WTC11 (cell line): ENCODE data around the gene TMX4. TPM values are rescaled to one million over a fixed set of nuclear protein-coding genes. Genes with fewer than 3 reads are reported as not detected.

Experiments used
- ATAC-seq: fragments of 200-7000 bp; cut with Tn5 transposase; 2 replicates; pipeline ENCODE4 v1.10.0; 2021; ENCODE audit warnings: mild to moderate bottlenecking, moderate library complexity
- CTCF ChIA-PET: fragments of 300-600 bp; sonication (Branson Sonifier 250); formaldehyde crosslinking; loops from one replicate; lab custom pipeline; 2021; ENCODE audit warnings: antibody characterized with exemption; lab: Charles Lee
- POLR2A ChIA-PET: fragments of 350-600 bp; sonication (Branson Sonifier 250); formaldehyde crosslinking; loops from one replicate; lab custom pipeline; 2021; ENCODE audit warnings: antibody characterized with exemption; lab: Charles Lee
- DNase-seq: peaks from one replicate; pipeline ENCODE4 v3.0.0; 2021; ENCODE audit warnings: low spot score
- H3K27ac Mint-ChIP-seq: 2 replicates; pipeline ENCODE4 v1.8.0; 2021; ENCODE audit warnings: mixed read lengths
- H3K27me3 Mint-ChIP-seq: 2 replicates; pipeline ENCODE4 v1.8.0; 2021; ENCODE audit warnings: low read depth, mild to moderate bottlenecking, moderate library complexity, mixed read lengths
- H3K36me3 Mint-ChIP-seq: 2 replicates; pipeline ENCODE4 v1.8.0; 2021; ENCODE audit warnings: mixed read lengths
- H3K4me1 Mint-ChIP-seq: 2 replicates; pipeline ENCODE4 v1.8.0; 2022; ENCODE audit warnings: mixed read lengths
- H3K4me3 Mint-ChIP-seq: 2 replicates; pipeline ENCODE4 v1.8.0; 2021; ENCODE audit warnings: mild to moderate bottlenecking, moderate library complexity, mixed read lengths
- H3K9me3 Mint-ChIP-seq: 2 replicates; pipeline ENCODE4 v1.8.0; 2021; ENCODE audit warnings: mixed read lengths
- ATF1 ChIP-seq: sonication (generic); formaldehyde crosslinking; IDR thresholded peaks from 2 replicates; pipeline ENCODE4 v1.8.1; 2023; ENCODE audit warnings: mild to moderate bottlenecking, moderate library complexity, missing genetic modification reagents
- CREM ChIP-seq: sonication (generic); formaldehyde crosslinking; IDR thresholded peaks from 2 replicates; pipeline ENCODE4 v1.8.1; 2022; ENCODE audit warnings: mild to moderate bottlenecking, missing genetic modification reagents, moderate library complexity
- GABPB1 ChIP-seq: sonication (generic); formaldehyde crosslinking; IDR thresholded peaks from 2 replicates; pipeline ENCODE4 v1.8.1; 2023; ENCODE audit warnings: mild to moderate bottlenecking, missing genetic modification reagents
- OVOL2 ChIP-seq: fragments of 250-450 bp; sonication (Bioruptor Pico); IDR thresholded peaks from 2 replicates; pipeline ENCODE4 v1.9.0; 2021; ENCODE audit warnings: mild to moderate bottlenecking, borderline replicate concordance
- SMAD3 ChIP-seq: sonication (generic); formaldehyde crosslinking; IDR thresholded peaks from 2 replicates; pipeline ENCODE4 v1.8.0; 2022; ENCODE audit warnings: missing genetic modification reagents, mild to moderate bottlenecking, borderline replicate concordance
- SMAD4 ChIP-seq: sonication (generic); formaldehyde crosslinking; IDR thresholded peaks from 2 replicates; pipeline ENCODE4 v1.8.0; 2022; ENCODE audit warnings: mild to moderate bottlenecking, missing genetic modification reagents
- SP1 ChIP-seq: sonication (generic); formaldehyde crosslinking; conservative IDR thresholded peaks from 2 replicates; pipeline ENCODE4 v1.8.1; 2022; ENCODE audit warnings: missing genetic modification reagents
- ZNF121 ChIP-seq: sonication (generic); formaldehyde crosslinking; IDR thresholded peaks from 2 replicates; pipeline ENCODE4 v1.8.0; 2023; ENCODE audit warnings: missing genetic modification reagents
- ZNF232 ChIP-seq: sonication (generic); formaldehyde crosslinking; IDR thresholded peaks from 2 replicates; pipeline ENCODE4 v1.8.0; 2022; ENCODE audit warnings: mild to moderate bottlenecking, missing genetic modification reagents
- ZNF423 ChIP-seq: fragments of 250-450 bp; sonication (Bioruptor Pico); IDR thresholded peaks from 2 replicates; pipeline ENCODE4 v2.1.2; 2022; ENCODE audit warnings: mild to moderate bottlenecking, moderate library complexity
- total RNA-seq: library from RNA; stranded (reverse); gene quantifications from 3 replicates; pipeline ENCODE4 v1.2.3, GENCODE V29; 2021
- TF ChIP-seq, protein P1 (sequence below): fragments of 200-600 bp; IDR thresholded peaks from 2 replicates; pipeline ENCODE4 v1.8.0; 2022; ENCODE audit warnings: antibody characterized with exemption
- TF ChIP-seq, protein P2 (sequence below): fragments of 250-450 bp; sonication (Bioruptor Pico); IDR thresholded peaks from 2 replicates; pipeline ENCODE4 v1.9.0; 2021; ENCODE audit warnings: moderate library complexity, mild to moderate bottlenecking, inconsistent platforms, borderline replicate concordance
- TF ChIP-seq, protein P3 (sequence below): sonication (generic); formaldehyde crosslinking; IDR thresholded peaks from 2 replicates; pipeline ENCODE4 v1.8.0; 2022; ENCODE audit warnings: mild to moderate bottlenecking, missing genetic modification reagents
- TF ChIP-seq, protein P4 (sequence below): sonication (generic); formaldehyde crosslinking; conservative IDR thresholded peaks from 2 replicates; pipeline ENCODE4 v1.8.1; 2022; ENCODE audit warnings: mild to moderate bottlenecking, missing genetic modification reagents
- TF ChIP-seq, protein P5 (sequence below): sonication (generic); formaldehyde crosslinking; IDR thresholded peaks from 2 replicates; pipeline ENCODE4 v1.8.1; 2023; ENCODE audit warnings: mild to moderate bottlenecking, moderate library complexity, missing genetic modification reagents
- TF ChIP-seq, protein P6 (sequence below): sonication (generic); formaldehyde crosslinking; IDR thresholded peaks from 2 replicates; pipeline ENCODE4 v1.8.1; 2022; ENCODE audit warnings: missing genetic modification reagents, borderline replicate concordance
- TF ChIP-seq, protein P7 (sequence below): fragments of 250-450 bp; sonication (Bioruptor Pico); IDR thresholded peaks from 2 replicates; pipeline ENCODE4 v1.9.0; 2021; ENCODE audit warnings: mild to moderate bottlenecking

The TMX4 gene
- total RNA-seq, 1 experiment from 2014 or later, result 9.8 TPM

DNA sequence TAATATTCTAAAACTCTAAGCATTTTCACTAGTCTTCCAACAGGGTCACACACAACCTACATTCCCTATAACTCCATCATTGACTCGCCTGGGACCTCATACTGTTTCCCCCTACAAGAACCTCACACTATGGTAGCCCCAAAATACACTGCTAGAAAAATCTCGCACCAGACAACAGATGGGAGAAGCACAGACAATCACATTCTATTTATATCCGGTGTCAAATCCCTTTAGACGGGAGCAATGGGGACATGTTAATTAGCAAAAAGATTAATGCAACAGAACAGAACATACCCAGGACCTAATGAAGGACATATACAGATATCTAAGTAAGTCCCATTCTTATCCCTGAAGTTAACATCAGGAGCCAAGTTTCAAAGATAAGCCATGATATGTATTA is 33.6 kb downstream of the TMX4 start:
- Mint-ChIP-seq H3K4me1 (peaks cover 16% of the 10 kb centered on the region), H3K9me3 (no peaks in the 10 kb centered on the region)
- CTCF ChIA-PET, result no interaction called here
- no peak for TF ChIP-seq CREM
- no peak for TF ChIP-seq SP1 (CRISPR knock-in tag)
- TF ChIP-seq, all 79 proteins: peak for 0
- H3K27ac Mint-ChIP-seq, result no peak overlapping the region
- DNase-seq (no peak), ATAC-seq (no peak)
- POLR2A ChIA-PET, result no interaction called here
- H3K36me3 Mint-ChIP-seq, result no peaks in the 10 kb centered on the region
- no peak overlapping the region for H3K4me3 Mint-ChIP-seq
- H3K27me3 Mint-ChIP-seq, result peaks cover 34% of the 10 kb centered on the region

DNA sequence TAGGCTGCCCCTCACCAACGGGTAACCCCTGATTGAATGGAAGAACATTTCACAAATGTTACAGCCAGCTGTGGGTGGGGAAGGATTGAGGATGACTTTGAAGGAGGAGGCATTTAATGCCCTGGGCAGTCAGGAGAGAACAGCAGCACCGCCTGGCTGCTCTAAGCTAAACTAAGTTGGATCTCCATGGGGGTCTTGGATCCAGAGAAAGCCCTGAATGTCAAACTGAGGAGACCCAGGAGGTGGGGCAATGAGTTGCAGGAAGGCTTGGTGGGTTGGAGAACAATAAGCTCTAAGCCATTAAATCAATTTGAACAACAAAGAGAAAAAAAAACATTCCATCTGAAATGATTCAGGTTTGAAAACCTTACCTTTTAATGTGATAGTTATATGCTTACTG is 35.4 kb downstream of the TMX4 start:
- CTCF ChIA-PET, result interaction anchor here (0.7 to 3.4 kb wide), 8 partner anchors 16 to 737 kb away, joined by 3 to 25 read pairs (median 3); partner anchors contain the start of genes PLCB1 and TMX4
- DNase-seq, result peak; percentile 53
- no peaks in the 10 kb centered on the region for H3K36me3 Mint-ChIP-seq

DNA sequence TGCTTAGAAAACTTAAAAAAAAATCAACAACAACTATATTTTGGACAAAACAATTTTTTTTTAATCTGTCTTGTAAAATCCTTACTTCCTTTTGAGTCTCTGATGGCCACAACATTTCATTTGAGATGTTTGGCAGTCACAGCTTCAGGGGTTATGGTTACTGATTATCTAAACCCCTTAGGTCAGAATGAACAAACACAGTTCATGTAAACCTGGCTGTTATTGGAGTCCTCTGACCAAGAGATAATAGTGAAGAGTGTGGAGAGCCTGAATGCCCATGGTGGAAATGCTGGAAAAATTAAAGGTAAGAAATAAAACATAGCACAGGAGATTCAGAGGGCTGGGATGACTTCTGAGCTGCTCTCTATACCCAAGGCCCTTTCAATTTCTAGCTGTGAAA is 38.2 kb downstream of the TMX4 start:
- Mint-ChIP-seq H3K4me3 (no peak overlapping the region), H3K36me3 (no peaks in the 10 kb centered on the region)
- CTCF ChIA-PET, result interaction anchor here (1.2 to 1.5 kb wide), 3 partner anchors 10 to 741 kb away, joined by 3 to 10 read pairs (median 4); no protein-coding TSS in a partner anchor

More for the DNA sequence above, 35.4 kb downstream of the TMX4 start:
- H3K9me3 Mint-ChIP-seq, result no peaks in the 10 kb centered on the region
- no peak overlapping the region for H3K27ac Mint-ChIP-seq
- H3K4me3 Mint-ChIP-seq, result no peak overlapping the region
- H3K27me3 Mint-ChIP-seq, result peaks cover 34% of the 10 kb centered on the region
- TF ChIP-seq ZNF121, result 0 out of 2 replicates have a peak, but pooled peaks have one; percentile 8
- peak; percentile 29; the same call in 1 of the 2 replicates for TF ChIP-seq ZNF423
- TF ChIP-seq SMAD4 (CRISPR knock-in tag), result no peak
- peak; percentile 99 for ATAC-seq
- POLR2A ChIA-PET, result no interaction called here
- peaks cover 22% of the 10 kb centered on the region for H3K4me1 Mint-ChIP-seq

DNA sequence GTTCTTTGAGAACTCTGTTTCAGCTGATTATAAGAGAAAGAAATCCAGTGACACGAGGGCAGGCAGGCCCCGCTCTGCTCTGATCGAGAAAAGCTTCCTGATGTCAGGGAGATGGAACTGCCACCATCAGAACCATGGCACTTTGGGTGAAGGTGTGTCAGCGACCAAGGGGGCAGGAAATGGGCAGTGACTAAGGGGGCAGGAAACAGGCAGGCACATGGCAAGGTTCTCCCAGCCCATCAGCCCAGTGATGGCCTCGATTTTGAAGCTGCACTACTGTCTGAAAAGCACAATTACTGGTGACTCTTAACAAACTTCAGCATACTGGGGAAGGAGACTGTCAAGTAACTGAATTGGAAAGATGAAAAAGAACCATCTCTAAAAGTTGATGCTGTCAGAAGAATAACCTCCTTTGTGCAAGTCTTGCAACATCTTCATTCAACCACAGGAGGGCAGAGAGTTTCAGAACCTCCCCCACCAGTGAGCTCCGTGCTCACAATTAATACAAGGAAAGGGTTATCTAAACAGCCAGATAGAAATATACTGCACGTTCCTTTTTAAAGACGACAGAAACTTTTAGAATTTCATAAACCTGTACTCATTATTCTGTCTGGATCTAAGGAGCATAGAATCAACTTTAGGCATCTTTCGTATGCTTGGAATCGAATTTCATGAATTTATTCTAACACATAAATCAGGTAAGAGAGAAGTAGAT is 39.1 kb downstream of the TMX4 start:
- ATAC-seq (peak; percentile 46; the same call in 1 of the 2 replicates), DNase-seq (peak; percentile 17)
- Mint-ChIP-seq H3K9me3 (no peaks in the 10 kb centered on the region), H3K4me1 (peaks cover 22% of the 10 kb centered on the region), H3K36me3 (no peaks in the 10 kb centered on the region), H3K27ac (no peak overlapping the region), H3K27me3 (peaks cover 28% of the 10 kb centered on the region), H3K4me3 (no peak overlapping the region; the same call in 1 of the 2 replicates)
- ChIA-PET POLR2A (no interaction called here), CTCF (interaction anchor here (0.7 to 1.5 kb wide), 15 partner anchors 9 to 742 kb away, joined by 3 to 10 read pairs (median 4); partner anchors contain the start of gene TMX4)
- TF ChIP-seq, protein P1, sequence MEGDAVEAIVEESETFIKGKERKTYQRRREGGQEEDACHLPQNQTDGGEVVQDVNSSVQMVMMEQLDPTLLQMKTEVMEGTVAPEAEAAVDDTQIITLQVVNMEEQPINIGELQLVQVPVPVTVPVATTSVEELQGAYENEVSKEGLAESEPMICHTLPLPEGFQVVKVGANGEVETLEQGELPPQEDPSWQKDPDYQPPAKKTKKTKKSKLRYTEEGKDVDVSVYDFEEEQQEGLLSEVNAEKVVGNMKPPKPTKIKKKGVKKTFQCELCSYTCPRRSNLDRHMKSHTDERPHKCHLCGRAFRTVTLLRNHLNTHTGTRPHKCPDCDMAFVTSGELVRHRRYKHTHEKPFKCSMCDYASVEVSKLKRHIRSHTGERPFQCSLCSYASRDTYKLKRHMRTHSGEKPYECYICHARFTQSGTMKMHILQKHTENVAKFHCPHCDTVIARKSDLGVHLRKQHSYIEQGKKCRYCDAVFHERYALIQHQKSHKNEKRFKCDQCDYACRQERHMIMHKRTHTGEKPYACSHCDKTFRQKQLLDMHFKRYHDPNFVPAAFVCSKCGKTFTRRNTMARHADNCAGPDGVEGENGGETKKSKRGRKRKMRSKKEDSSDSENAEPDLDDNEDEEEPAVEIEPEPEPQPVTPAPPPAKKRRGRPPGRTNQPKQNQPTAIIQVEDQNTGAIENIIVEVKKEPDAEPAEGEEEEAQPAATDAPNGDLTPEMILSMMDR, result 0 out of 2 replicates have a peak, but pooled peaks have one; percentile 41
- TF ChIP-seq, protein P2, sequence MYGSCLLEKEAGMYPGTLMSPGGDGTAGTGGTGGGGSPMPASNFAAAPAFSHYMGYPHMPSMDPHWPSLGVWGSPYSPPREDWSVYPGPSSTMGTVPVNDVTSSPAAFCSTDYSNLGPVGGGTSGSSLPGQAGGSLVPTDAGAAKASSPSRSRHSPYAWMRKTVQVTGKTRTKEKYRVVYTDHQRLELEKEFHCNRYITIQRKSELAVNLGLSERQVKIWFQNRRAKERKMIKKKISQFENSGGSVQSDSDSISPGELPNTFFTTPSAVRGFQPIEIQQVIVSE (CRISPR knock-in tag), result no peak
- TF ChIP-seq, protein P3, sequence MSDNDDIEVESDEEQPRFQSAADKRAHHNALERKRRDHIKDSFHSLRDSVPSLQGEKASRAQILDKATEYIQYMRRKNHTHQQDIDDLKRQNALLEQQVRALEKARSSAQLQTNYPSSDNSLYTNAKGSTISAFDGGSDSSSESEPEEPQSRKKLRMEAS (CRISPR knock-in tag), result no peak
- no peak for TF ChIP-seq ZNF232 (CRISPR knock-in tag)
- 0 out of 2 replicates have a peak, but pooled peaks have one; percentile 12 for TF ChIP-seq GABPB1 (CRISPR knock-in tag)
- TF ChIP-seq, protein P4, sequence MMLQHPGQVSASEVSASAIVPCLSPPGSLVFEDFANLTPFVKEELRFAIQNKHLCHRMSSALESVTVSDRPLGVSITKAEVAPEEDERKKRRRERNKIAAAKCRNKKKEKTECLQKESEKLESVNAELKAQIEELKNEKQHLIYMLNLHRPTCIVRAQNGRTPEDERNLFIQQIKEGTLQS (CRISPR knock-in tag), result no peak
- TF ChIP-seq CREM, result no peak
- no peak for TF ChIP-seq ATF1
- TF ChIP-seq, protein P5, sequence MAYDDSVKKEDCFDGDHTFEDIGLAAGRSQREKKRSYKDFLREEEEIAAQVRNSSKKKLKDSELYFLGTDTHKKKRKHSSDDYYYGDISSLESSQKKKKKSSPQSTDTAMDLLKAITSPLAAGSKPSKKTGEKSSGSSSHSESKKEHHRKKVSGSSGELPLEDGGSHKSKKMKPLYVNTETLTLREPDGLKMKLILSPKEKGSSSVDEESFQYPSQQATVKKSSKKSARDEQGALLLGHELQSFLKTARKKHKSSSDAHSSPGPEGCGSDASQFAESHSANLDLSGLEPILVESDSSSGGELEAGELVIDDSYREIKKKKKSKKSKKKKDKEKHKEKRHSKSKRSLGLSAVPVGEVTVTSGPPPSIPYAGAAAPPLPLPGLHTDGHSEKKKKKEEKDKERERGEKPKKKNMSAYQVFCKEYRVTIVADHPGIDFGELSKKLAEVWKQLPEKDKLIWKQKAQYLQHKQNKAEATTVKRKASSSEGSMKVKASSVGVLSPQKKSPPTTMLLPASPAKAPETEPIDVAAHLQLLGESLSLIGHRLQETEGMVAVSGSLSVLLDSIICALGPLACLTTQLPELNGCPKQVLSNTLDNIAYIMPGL, result no peak

More for the DNA sequence above, 38.2 kb downstream of the TMX4 start:
- POLR2A ChIA-PET, result no interaction called here
- Mint-ChIP-seq H3K27me3 (peaks cover 34% of the 10 kb centered on the region), H3K4me1 (peaks cover 22% of the 10 kb centered on the region), H3K9me3 (no peaks in the 10 kb centered on the region), H3K27ac (no peak overlapping the region)
- no peak for DNase-seq
- TF ChIP-seq SMAD3 (CRISPR knock-in tag), result no peak
- TF ChIP-seq OVOL2, result no peak
- TF ChIP-seq, protein P6, sequence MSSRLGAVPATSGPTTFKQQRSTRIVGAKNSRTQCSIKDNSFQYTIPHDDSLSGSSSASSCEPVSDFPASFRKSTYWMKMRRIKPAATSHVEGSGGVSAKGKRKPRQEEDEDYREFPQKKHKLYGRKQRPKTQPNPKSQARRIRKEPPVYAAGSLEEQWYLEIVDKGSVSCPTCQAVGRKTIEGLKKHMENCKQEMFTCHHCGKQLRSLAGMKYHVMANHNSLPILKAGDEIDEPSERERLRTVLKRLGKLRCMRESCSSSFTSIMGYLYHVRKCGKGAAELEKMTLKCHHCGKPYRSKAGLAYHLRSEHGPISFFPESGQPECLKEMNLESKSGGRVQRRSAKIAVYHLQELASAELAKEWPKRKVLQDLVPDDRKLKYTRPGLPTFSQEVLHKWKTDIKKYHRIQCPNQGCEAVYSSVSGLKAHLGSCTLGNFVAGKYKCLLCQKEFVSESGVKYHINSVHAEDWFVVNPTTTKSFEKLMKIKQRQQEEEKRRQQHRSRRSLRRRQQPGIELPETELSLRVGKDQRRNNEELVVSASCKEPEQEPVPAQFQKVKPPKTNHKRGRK (CRISPR knock-in tag), result no peak
- TF ChIP-seq, protein P7, sequence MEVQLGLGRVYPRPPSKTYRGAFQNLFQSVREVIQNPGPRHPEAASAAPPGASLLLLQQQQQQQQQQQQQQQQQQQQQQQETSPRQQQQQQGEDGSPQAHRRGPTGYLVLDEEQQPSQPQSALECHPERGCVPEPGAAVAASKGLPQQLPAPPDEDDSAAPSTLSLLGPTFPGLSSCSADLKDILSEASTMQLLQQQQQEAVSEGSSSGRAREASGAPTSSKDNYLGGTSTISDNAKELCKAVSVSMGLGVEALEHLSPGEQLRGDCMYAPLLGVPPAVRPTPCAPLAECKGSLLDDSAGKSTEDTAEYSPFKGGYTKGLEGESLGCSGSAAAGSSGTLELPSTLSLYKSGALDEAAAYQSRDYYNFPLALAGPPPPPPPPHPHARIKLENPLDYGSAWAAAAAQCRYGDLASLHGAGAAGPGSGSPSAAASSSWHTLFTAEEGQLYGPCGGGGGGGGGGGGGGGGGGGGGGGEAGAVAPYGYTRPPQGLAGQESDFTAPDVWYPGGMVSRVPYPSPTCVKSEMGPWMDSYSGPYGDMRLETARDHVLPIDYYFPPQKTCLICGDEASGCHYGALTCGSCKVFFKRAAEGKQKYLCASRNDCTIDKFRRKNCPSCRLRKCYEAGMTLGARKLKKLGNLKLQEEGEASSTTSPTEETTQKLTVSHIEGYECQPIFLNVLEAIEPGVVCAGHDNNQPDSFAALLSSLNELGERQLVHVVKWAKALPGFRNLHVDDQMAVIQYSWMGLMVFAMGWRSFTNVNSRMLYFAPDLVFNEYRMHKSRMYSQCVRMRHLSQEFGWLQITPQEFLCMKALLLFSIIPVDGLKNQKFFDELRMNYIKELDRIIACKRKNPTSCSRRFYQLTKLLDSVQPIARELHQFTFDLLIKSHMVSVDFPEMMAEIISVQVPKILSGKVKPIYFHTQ (CRISPR knock-in tag), result no peak
- no peak for ATAC-seq
